ENCODE measurements around the gene FYN.

FYN gene

DNA sequence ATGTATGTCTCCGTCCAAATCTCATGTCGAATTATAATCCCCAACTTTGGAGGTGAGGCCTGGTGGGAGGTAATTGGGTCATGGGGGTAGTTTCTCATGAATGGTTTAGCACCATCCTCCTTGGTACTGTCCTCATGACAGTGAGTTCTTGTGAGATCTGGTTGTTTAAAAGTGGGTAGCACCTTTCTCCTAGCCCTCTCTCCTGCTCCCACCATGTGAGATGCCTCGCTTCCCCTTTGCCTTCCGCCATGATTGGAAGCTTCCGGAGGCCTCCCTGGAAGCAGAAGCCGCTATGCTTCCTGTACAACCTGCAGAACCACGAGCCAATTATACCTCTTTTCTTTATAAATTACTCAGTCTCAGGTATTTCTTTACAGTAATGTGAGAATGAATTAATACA is 123.1 kb downstream of the FYN start:
- no peak for DNase-seq (ENCODE audit: low read depth)
- H3K4me3 ChIP-seq (replicated peaks; ENCODE audit: low read depth, low read length) = no peak overlapping the region

DNA sequence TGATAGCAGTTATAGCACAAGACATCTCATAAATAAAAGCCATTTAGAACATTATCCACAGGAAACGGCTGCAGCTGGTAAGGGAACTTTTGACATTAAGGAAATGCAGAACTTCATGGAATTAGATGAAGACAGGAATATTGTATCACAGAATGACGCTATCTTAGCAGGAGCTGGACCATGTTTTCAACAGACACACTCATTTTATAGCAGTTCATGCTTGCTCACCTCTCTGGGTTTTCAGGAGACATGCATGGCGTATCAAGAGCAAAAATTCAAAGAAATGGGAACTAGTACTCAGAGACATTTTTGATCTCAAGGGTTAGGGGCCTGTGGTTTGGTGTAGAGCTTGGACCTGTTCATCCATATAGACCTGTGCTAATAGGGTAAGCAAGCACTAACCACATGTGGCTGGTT is 125.0 kb downstream of the FYN start:
- TF ChIP-seq, protein P1, sequence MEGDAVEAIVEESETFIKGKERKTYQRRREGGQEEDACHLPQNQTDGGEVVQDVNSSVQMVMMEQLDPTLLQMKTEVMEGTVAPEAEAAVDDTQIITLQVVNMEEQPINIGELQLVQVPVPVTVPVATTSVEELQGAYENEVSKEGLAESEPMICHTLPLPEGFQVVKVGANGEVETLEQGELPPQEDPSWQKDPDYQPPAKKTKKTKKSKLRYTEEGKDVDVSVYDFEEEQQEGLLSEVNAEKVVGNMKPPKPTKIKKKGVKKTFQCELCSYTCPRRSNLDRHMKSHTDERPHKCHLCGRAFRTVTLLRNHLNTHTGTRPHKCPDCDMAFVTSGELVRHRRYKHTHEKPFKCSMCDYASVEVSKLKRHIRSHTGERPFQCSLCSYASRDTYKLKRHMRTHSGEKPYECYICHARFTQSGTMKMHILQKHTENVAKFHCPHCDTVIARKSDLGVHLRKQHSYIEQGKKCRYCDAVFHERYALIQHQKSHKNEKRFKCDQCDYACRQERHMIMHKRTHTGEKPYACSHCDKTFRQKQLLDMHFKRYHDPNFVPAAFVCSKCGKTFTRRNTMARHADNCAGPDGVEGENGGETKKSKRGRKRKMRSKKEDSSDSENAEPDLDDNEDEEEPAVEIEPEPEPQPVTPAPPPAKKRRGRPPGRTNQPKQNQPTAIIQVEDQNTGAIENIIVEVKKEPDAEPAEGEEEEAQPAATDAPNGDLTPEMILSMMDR (IDR thresholded peaks at IDR 0.05; ENCODE audit: low read length, missing control alignments) = no peak
- DNase-seq (ENCODE audit: low read depth) = no peak
- no peak overlapping the region for H3K4me3 ChIP-seq (replicated peaks; ENCODE audit: low read depth, low read length)

More for the DNA sequence above, 123.1 kb downstream of the FYN start:
- TF ChIP-seq, protein P1 (IDR thresholded peaks at IDR 0.05; ENCODE audit: low read length, missing control alignments) = no peak

DNA sequence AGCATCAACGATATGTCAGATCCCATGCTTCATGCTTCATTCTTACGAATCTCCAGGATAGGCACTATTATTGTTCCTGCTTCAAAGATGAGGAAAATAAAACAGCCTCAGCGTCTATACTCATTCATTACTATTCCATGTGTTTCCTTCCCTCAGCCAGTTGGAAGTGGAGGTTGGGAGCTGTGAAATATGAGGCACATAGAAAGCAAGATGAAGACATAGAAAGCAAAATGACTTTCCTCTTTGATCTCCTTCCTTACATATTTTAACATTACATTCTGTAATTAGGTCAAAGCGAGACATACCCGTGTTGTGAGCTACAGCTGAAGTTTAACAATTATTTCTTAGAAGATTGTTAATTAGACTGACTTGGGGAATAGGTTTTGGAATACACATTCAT is 125.4 kb downstream of the FYN start:
- no peak overlapping the region for H3K4me3 ChIP-seq (replicated peaks; ENCODE audit: low read depth, low read length)
- TF ChIP-seq, protein P1 (IDR thresholded peaks at IDR 0.05; ENCODE audit: low read length, missing control alignments) = no peak
- no peak for DNase-seq (ENCODE audit: low read depth)

DNA sequence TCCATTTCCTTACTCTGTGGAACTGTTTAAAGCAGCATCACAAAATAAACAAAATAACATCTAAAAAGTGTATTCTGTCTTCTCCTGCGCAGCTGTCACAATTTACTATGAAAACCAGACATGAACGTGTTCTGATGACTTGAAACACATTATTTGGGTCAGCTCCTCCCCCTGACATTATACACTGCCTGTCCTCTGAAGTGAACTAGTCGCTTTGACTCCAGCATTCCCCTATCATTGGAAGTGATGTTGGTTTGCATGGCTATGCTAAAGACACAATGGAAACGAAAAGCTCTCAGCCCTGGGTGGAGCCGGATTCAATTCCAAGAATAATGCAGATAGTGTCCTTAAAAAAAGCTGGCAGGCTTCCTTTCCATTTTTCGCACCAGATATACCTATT is 125.9 kb downstream of the FYN start:
- H3K4me3 ChIP-seq (replicated peaks; ENCODE audit: low read depth, low read length) = no peak overlapping the region
- no peak for DNase-seq (ENCODE audit: low read depth)
- TF ChIP-seq, protein P1 (IDR thresholded peaks at IDR 0.05; ENCODE audit: low read length, missing control alignments) = no peak

DNA sequence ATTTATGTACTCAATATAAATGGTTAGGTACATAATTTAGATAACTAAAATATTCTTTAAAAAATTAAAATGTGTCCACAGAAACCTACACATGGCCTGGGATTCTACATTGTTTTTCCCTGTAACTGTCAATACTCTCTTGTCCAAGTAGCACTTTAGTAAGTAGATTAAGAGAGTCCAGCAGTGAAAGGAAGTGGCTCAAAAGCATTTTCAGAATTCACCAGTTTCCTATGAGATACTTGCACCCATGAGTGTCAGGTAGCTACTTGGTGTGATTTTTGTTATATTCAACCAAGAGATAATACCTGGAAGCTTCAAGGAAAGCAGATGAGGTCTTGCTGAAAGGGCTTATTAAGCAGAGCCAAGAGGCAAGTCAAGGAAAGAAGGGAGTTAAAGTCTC is 126.3 kb downstream of the FYN start:
- H3K4me3 ChIP-seq (replicated peaks; ENCODE audit: low read depth, low read length) = no peak overlapping the region
- no peak for DNase-seq (ENCODE audit: low read depth)
- TF ChIP-seq, protein P1 (IDR thresholded peaks at IDR 0.05; ENCODE audit: low read length, missing control alignments) = no peak

DNA sequence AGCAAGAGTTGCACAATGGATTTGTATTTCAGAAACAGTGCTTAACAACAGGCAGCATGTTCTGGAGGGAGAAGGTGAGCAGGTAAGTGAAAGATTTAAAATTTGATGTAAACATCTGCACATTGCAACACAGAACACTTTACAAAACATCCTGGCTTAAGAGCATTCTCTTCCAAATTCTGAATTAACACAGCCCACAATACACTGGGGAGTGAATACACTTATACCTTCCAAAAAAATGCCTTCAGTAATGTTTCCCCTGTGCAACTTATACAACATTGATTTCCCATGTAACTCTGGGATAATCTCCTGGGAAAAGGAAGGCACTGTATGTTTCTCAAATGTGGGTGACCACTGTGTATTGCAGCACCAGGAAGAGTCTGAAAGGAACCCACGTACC is 127.6 kb downstream of the FYN start:
- TF ChIP-seq, protein P1 (IDR thresholded peaks at IDR 0.05; ENCODE audit: low read length, missing control alignments) = no peak
- H3K4me3 ChIP-seq (replicated peaks; ENCODE audit: low read depth, low read length) = no peak overlapping the region
- no peak for DNase-seq (ENCODE audit: low read depth)

DNA sequence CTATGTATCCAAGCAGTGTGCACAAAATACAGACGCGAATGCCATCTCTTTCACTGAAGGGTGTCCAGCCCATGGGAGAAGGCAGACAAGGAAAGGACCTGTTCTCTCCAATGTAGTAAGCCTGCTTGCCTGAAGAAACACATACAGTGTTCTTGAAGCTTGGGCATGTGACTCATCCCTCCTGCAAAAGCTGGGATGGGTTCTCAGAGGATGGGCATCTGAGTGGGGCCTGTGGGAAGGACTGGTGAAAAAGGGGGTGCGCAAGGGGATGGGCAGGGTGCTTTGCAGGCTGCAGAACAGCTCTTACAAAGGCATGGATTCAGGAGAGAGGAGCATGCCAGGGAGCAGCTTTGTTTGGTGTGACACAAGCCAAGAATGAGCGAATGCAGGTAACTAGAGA is 128.1 kb downstream of the FYN start:
- DNase-seq (ENCODE audit: low read depth) = no peak
- TF ChIP-seq, protein P1 (IDR thresholded peaks at IDR 0.05; ENCODE audit: low read length, missing control alignments) = no peak
- H3K4me3 ChIP-seq (replicated peaks; ENCODE audit: low read depth, low read length) = no peak overlapping the region

All from fibroblast of pulmonary artery (primary cell).